Neuronal stem cell (in vitro differentiated cells): ENCODE results near the gene PPM1L.

Experiments
- DNase-seq: peaks from one replicate; pipeline ENCODE4 v3.0.0-alpha.2; 2013; ENCODE audit warnings: low spot score
- H2AFZ ChIP-seq: one replicate; pipeline ENCODE4 v1.6.1; 2013; ENCODE audit warnings: mild to moderate bottlenecking, low read length, inconsistent platforms
- H2AK5ac ChIP-seq: 2 replicates; pipeline ENCODE4 v1.6.1; 2013; ENCODE audit warnings: low read depth, mild to moderate bottlenecking, inconsistent platforms, low read length, moderate library complexity, mixed read lengths
- H2BK120ac ChIP-seq: 2 replicates; pipeline ENCODE4 v1.6.1; 2013; ENCODE audit warnings: low read depth, mild to moderate bottlenecking, inconsistent platforms, low read length, moderate library complexity, mixed read lengths
- H2BK12ac ChIP-seq: one replicate; pipeline ENCODE4 v1.6.1; 2013; ENCODE audit warnings: low read length, inconsistent platforms
- H2BK15ac ChIP-seq: 2 replicates; pipeline ENCODE4 v1.6.1; 2013; ENCODE audit warnings: mild to moderate bottlenecking, low read length, inconsistent platforms, mixed read lengths
- H2BK5ac ChIP-seq: one replicate; pipeline ENCODE4 v1.6.1; 2013; ENCODE audit warnings: inconsistent platforms, mild to moderate bottlenecking, low read length, moderate library complexity
- H3K14ac ChIP-seq: one replicate; pipeline ENCODE4 v1.6.1; 2013; ENCODE audit warnings: low read length, inconsistent platforms
- H3K18ac ChIP-seq: 2 replicates; pipeline ENCODE4 v1.6.1; 2013; ENCODE audit warnings: low read length, inconsistent platforms
- H3K23ac ChIP-seq: 2 replicates; pipeline ENCODE4 v1.6.1; 2013; ENCODE audit warnings: low read depth, mild to moderate bottlenecking, mixed read lengths, low read length, inconsistent platforms; ENCODE audit not compliant: poor library complexity
- H3K27ac ChIP-seq: replicated peaks from 3 replicates; pipeline ENCODE4 v1.5.1; 2013; ENCODE audit warnings: low read length, inconsistent platforms
- H3K27me3 ChIP-seq, 3 experiments: 2 replicates each; pipeline ENCODE4 v1.6.1; 2013; ENCODE audit warnings: low read length in 3 of 3, mild to moderate bottlenecking in 2 of 3, inconsistent platforms in 1 of 3, low read depth in 1 of 3, mixed read lengths in 1 of 3, moderate library complexity in 1 of 3; ENCODE audit not compliant: control insufficient read depth in 3 of 3, insufficient read depth in 3 of 3
- H3K36me3 ChIP-seq, 2 donors: replicated peaks in 1 of 2; 2 replicates each; pipeline ENCODE4 v1.6.1; 2013; ENCODE audit warnings: low read length in 2 of 2; ENCODE audit not compliant: control insufficient read depth in 2 of 2, insufficient read depth in 2 of 2
- H3K4ac ChIP-seq: 2 replicates; pipeline ENCODE4 v1.6.1; 2013; ENCODE audit warnings: inconsistent platforms, mild to moderate bottlenecking, low read length, moderate library complexity
- H3K4me1 ChIP-seq, 2 donors: 1 replicate in 1 of 2; 2 replicates in 1 of 2; pipeline ENCODE4 v1.6.1; 2013; ENCODE audit warnings: low read length in 2 of 2, low read depth in 1 of 2; ENCODE audit not compliant: control insufficient read depth in 2 of 2, insufficient read depth in 1 of 2
- H3K4me2 ChIP-seq: one replicate; pipeline ENCODE4 v1.6.1; 2013; ENCODE audit warnings: mild to moderate bottlenecking, low read length, inconsistent platforms; ENCODE audit not compliant: insufficient read depth, poor library complexity, severe bottlenecking
- H3K4me3 ChIP-seq, 2 donors: 2 replicates each; pipeline ENCODE4 v1.5.1; 2013; ENCODE audit warnings: low read length in 2 of 2, mild to moderate bottlenecking in 2 of 2, inconsistent platforms in 1 of 2, moderate library complexity in 1 of 2
- H3K79me1 ChIP-seq: one replicate; pipeline ENCODE4 v1.6.1; 2013; ENCODE audit warnings: low read depth, mild to moderate bottlenecking, inconsistent platforms, low read length, moderate library complexity
- H3K9ac ChIP-seq: one replicate; pipeline ENCODE4 v1.6.1; 2013; ENCODE audit warnings: mild to moderate bottlenecking, low read depth, low read length, inconsistent platforms; ENCODE audit not compliant: poor library complexity
- H3K9me3 ChIP-seq, 2 donors: replicated peaks in 1 of 2; 2 replicates each; pipeline versions ENCODE3 to v1.6.1; 2013; ENCODE audit warnings: low read length in 2 of 2, mild to moderate bottlenecking in 2 of 2, inconsistent platforms in 1 of 2, low read depth in 1 of 2, mixed read lengths in 1 of 2, moderate library complexity in 1 of 2; ENCODE audit not compliant: control insufficient read depth in 2 of 2, insufficient read depth in 1 of 2
- H4K8ac ChIP-seq: one replicate; pipeline ENCODE4 v1.6.1; 2013; ENCODE audit warnings: low read depth, mild to moderate bottlenecking, inconsistent platforms, low read length, moderate library complexity
- H4K91ac ChIP-seq: one replicate; pipeline ENCODE4 v1.6.1; 2013; ENCODE audit warnings: low read length, low read depth, mild to moderate bottlenecking, inconsistent platforms; ENCODE audit not compliant: poor library complexity
- WGBS, 2 donors: extraction: QIAGEN DNeasy Blood & Tissue Kit; methylation state at CpG; one replicate each; pipeline ENCODE4 v1.1.7; 2013; ENCODE audit warnings: missing lambda C conversion rate in 2 of 2, mixed read lengths in 1 of 2; ENCODE audit not compliant: insufficient read length in 2 of 2, insufficient replicate concordance in 1 of 2; ENCODE audit errors: extremely low coverage in 2 of 2; 5-methylcytosine and 5-hydroxymethylcytosine counted together

Gene PPM1L

GRCh38 chr3:161014843-161015749 lies 259.1 kb downstream of the PPM1L start:
- Histone ChIP-seq H3K18ac (no peak overlapping the region), H3K36me3 (no peaks in the 10 kb centered on the region), H3K4ac (no peak overlapping the region), H2BK5ac (no peak overlapping the region), H3K4me3 (no peak overlapping the region), H3K14ac (no peak overlapping the region), H2BK120ac (no peak overlapping the region), H3K9ac (no peak overlapping the region), H4K91ac (no peak overlapping the region), H2BK12ac (no peak overlapping the region), H3K23ac (no peak overlapping the region), H4K8ac (no peak overlapping the region), H3K79me1 (no peaks in the 10 kb centered on the region), H3K9me3 (no peaks in the 10 kb centered on the region), H2AFZ (no peak overlapping the region), H3K27me3 (no peaks in the 10 kb centered on the region), H3K4me2 (no peak overlapping the region), H3K27ac (no peak overlapping the region), H3K4me1 (peaks cover 0 to 2% of the 10 kb centered on the region in 2 donors), H2BK15ac (no peak overlapping the region), H2AK5ac (no peak overlapping the region)
- DNase-seq, result no peak
- no CpG with 5 or more reads among the region's 4 CpGs for WGBS, 2 donors

GRCh38 chr3:161016417-161017313 lies 260.6 kb downstream of the PPM1L start:
- H3K23ac ChIP-seq, result no peak overlapping the region
- no peaks in the 10 kb centered on the region for H3K9me3 ChIP-seq
- no peak overlapping the region for H2AFZ ChIP-seq
- H3K9ac ChIP-seq, result no peak overlapping the region
- H2BK15ac ChIP-seq, result no peak overlapping the region
- H4K8ac ChIP-seq, result no peak overlapping the region
- no peak overlapping the region for H2BK5ac ChIP-seq
- no peak overlapping the region for H2AK5ac ChIP-seq
- H3K79me1 ChIP-seq, result no peaks in the 10 kb centered on the region
- H4K91ac ChIP-seq, result no peak overlapping the region
- no peak overlapping the region for H3K27ac ChIP-seq
- H2BK120ac ChIP-seq, result no peak overlapping the region
- peaks cover 0 to 2% of the 10 kb centered on the region in 2 donors for H3K4me1 ChIP-seq
- no peaks in the 10 kb centered on the region for H3K36me3 ChIP-seq
- no peak overlapping the region for H3K4me3 ChIP-seq
- H3K27me3 ChIP-seq, result no peaks in the 10 kb centered on the region
- H3K18ac ChIP-seq, result no peak overlapping the region
- H3K4me2 ChIP-seq, result no peak overlapping the region
- no peak overlapping the region for H2BK12ac ChIP-seq
- H3K4ac ChIP-seq, result no peak overlapping the region
- no peak overlapping the region for H3K14ac ChIP-seq
- DNase-seq, result no peak
- no CpG with 5 or more reads among the region's 6 CpGs for WGBS, 2 donors

- H4K91ac ChIP-seq, result no peak overlapping the region
- peaks cover 0 to 2% of the 10 kb centered on the region in 2 donors for H3K4me1 ChIP-seq
- no peak overlapping the region for H3K4me2 ChIP-seq
- H3K27ac ChIP-seq, result no peak overlapping the region
- no peaks in the 10 kb centered on the region for H3K36me3 ChIP-seq
- no peak overlapping the region for H3K18ac ChIP-seq
- H3K27me3 ChIP-seq, result no peaks in the 10 kb centered on the region
- no peak overlapping the region for H3K14ac ChIP-seq
- H3K23ac ChIP-seq, result no peak overlapping the region
- no peak overlapping the region for H2BK120ac ChIP-seq
- no peak overlapping the region for H2AFZ ChIP-seq
- WGBS, 2 donors, result no CpG with 5 or more reads among the region's 2 CpGs
- H3K4me3 ChIP-seq, result no peak overlapping the region
- H2BK15ac ChIP-seq, result no peak overlapping the region
- H4K8ac ChIP-seq, result no peak overlapping the region
- no peaks in the 10 kb centered on the region for H3K79me1 ChIP-seq
- peaks cover 0 to 3% of the 10 kb centered on the region in 2 donors for H3K9me3 ChIP-seq
- H3K4ac ChIP-seq, result no peak overlapping the region
- DNase-seq, result no peak
- H2BK12ac ChIP-seq, result no peak overlapping the region
- no peak overlapping the region for H2BK5ac ChIP-seq
- no peak overlapping the region for H3K9ac ChIP-seq
- no peak overlapping the region for H2AK5ac ChIP-seq
Observed at GRCh38 chr3:161017971-161018370, 261.9 kb downstream of the PPM1L start.

- Histone ChIP-seq H2BK5ac (no peak overlapping the region), H3K9me3 (peaks cover 0 to 12% of the 10 kb centered on the region in 2 donors), H3K27ac (no peak overlapping the region), H3K14ac (no peak overlapping the region), H2BK120ac (no peak overlapping the region), H2AK5ac (no peak overlapping the region), H3K9ac (no peak overlapping the region), H3K23ac (no peak overlapping the region), H2BK12ac (no peak overlapping the region), H3K4ac (no peak overlapping the region), H2BK15ac (no peak overlapping the region), H3K4me2 (no peak overlapping the region), H3K18ac (no peak overlapping the region), H3K36me3 (no peaks in the 10 kb centered on the region), H3K27me3 (no peaks in the 10 kb centered on the region), H4K91ac (no peak overlapping the region), H2AFZ (no peak overlapping the region), H3K4me3 (no peak overlapping the region), H4K8ac (no peak overlapping the region), H3K4me1 (peaks cover 0 to 2% of the 10 kb centered on the region in 2 donors), H3K79me1 (no peaks in the 10 kb centered on the region)
- no peak for DNase-seq
Observed at GRCh38 chr3:161020256-161020655, 264.2 kb downstream of the PPM1L start.
